Esophagus squamous epithelium (tissue), 4 donors: ENCODE data around the gene CEP162.
"Not testable (repeated sequence)": the region's sequence is repeated elsewhere in the genome, so short reads cannot be mapped to it uniquely, and the experiment has no call there.

Experiments used
- POLR2A ChIP-seq, 4 donors: fragments of 450-650 bp; IDR thresholded peaks; one replicate each; pipeline ENCODE4 v1.6.1; 2017; ENCODE audit warnings: antibody characterized with exemption in 4 of 4, mild to moderate bottlenecking in 4 of 4, moderate library complexity in 3 of 4
- TF ChIP-seq, protein P1 (sequence below), 6 experiments: fragments of 450-650 bp in 4 of 6; fragments of 200-600 bp in 2 of 6; sonication (generic) in 2 of 6; IDR thresholded peaks; one replicate each; pipeline ENCODE4 v1.5.1; 2016 to 2019; ENCODE audit warnings: antibody characterized with exemption in 6 of 6, mild to moderate bottlenecking in 4 of 6, moderate library complexity in 4 of 6

- TF ChIP-seq, protein P1, sequence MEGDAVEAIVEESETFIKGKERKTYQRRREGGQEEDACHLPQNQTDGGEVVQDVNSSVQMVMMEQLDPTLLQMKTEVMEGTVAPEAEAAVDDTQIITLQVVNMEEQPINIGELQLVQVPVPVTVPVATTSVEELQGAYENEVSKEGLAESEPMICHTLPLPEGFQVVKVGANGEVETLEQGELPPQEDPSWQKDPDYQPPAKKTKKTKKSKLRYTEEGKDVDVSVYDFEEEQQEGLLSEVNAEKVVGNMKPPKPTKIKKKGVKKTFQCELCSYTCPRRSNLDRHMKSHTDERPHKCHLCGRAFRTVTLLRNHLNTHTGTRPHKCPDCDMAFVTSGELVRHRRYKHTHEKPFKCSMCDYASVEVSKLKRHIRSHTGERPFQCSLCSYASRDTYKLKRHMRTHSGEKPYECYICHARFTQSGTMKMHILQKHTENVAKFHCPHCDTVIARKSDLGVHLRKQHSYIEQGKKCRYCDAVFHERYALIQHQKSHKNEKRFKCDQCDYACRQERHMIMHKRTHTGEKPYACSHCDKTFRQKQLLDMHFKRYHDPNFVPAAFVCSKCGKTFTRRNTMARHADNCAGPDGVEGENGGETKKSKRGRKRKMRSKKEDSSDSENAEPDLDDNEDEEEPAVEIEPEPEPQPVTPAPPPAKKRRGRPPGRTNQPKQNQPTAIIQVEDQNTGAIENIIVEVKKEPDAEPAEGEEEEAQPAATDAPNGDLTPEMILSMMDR (IDR thresholded peaks at IDR 0.05): not testable (repeated sequence)
- not testable (repeated sequence) for TF ChIP-seq POLR2A (IDR thresholded peaks at IDR 0.05)
Measured at GRCh38 chr6:84244416-84245081, 17.1 kb upstream of the CEP162 start.
